ENCODE measurements around the gene OR11H7. TPM values are rescaled to one million over a fixed set of nuclear protein-coding genes. Genes with fewer than 3 reads are reported as not detected.
"Not testable (repeated sequence)": the region's sequence is repeated elsewhere in the genome, so short reads cannot be mapped to it uniquely, and the experiment has no call there.

The OR11H7 gene
- total RNA-seq, 4 donors from 2014 or later: not detected

GRCh38 chr14:20223410-20223809 is 5.4 kb upstream of the OR11H7 start, which contains the start of gene OR11H6:
Gene OR11H6, plus strand, starts transcription at chr14:20223710. Its CDS starts 0 bp downstream, at chr14:20223710.
- Histone ChIP-seq H3K4me1 (no peaks in the 10 kb centered on the region), H3K4me3 (no peak within 1 kb of the TSS), H3K9me3 (no peaks in the 10 kb centered on the region), H3K36me3 (no peaks in the 10 kb centered on the region), H3K27ac (no peak within 1 kb of the TSS), H3K27me3 (no peaks in the 10 kb centered on the region)
- TF ChIP-seq POLR2A (IDR thresholded peaks at IDR 0.05): no peak
- no peak for TF ChIP-seq CTCF (IDR thresholded peaks at IDR 0.05)
- DNase-seq: no peak
- intact Hi-C loops (cut with DNase I; ENCODE audit: low total_unique reads): no loop called here

DNA sequence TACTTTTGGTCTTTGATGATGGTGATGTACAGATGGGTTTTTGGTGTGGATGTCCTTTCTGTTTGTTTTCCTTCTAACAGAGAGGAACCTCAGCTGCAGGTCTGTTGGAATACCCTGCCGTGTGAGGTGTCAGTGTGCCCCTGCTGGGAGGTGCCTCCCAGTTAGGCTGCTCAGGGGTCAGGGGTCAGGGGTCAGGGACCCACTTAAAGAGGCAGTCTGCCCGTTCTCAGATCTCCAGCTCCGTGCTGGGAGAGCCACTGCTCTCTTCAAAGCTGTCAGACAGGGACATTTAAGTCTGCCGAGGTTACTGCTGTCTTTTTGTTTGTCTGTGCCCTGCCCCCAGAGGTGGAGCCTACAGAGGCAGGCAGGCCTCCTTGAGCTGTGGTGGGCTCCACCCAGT is 6.6 kb downstream of the OR11H7 start:
- H3K36me3 ChIP-seq; H3K27ac ChIP-seq; H3K9me3 ChIP-seq; H3K4me3 ChIP-seq; DNase-seq; intact Hi-C loops (cut with DNase I; ENCODE audit: low total_unique reads); H3K27me3 ChIP-seq; H3K4me1 ChIP-seq: not testable (repeated sequence)

- Histone ChIP-seq H3K4me3 (no peak overlapping the region), H3K9me3 (peaks cover 0 to 3% of the 10 kb centered on the region in 2 donors), H3K36me3 (no peaks in the 10 kb centered on the region), H3K27me3 (no peaks in the 10 kb centered on the region), H3K4me1 (no peaks in the 10 kb centered on the region), H3K27ac (no peak overlapping the region)
- no peak for DNase-seq
- intact Hi-C loops (cut with DNase I; ENCODE audit: low total_unique reads): no loop called here
- TF ChIP-seq POLR2A (IDR thresholded peaks at IDR 0.05): no peak
- TF ChIP-seq CTCF (IDR thresholded peaks at IDR 0.05): no peak
Observed at GRCh38 chr14:20247646-20248246, 19.0 kb downstream of the OR11H7 start.

GRCh38 chr14:20262642-20263128 is 33.9 kb downstream of the OR11H7 start:
- no peaks in the 10 kb centered on the region for H3K9me3 ChIP-seq
- H3K27me3 ChIP-seq: no peaks in the 10 kb centered on the region
- no peak overlapping the region for H3K27ac ChIP-seq
- no peaks in the 10 kb centered on the region for H3K36me3 ChIP-seq
- TF ChIP-seq CTCF (IDR thresholded peaks at IDR 0.05): no peak
- TF ChIP-seq POLR2A (IDR thresholded peaks at IDR 0.05): no peak
- no peak for DNase-seq
- intact Hi-C loops (cut with DNase I; ENCODE audit: low total_unique reads): no loop called here
- H3K4me3 ChIP-seq: no peak overlapping the region
- H3K4me1 ChIP-seq: no peaks in the 10 kb centered on the region

- H3K9me3 ChIP-seq; H3K36me3 ChIP-seq; intact Hi-C loops (cut with DNase I; ENCODE audit: low total_unique reads); H3K27me3 ChIP-seq; H3K4me3 ChIP-seq; DNase-seq; H3K4me1 ChIP-seq; H3K27ac ChIP-seq: not testable (repeated sequence)
Observed at GRCh38 chr14:20264361-20264760, 35.6 kb downstream of the OR11H7 start.

GRCh38 chr14:20274062-20274461 is 45.3 kb downstream of the OR11H7 start:
- Histone ChIP-seq H3K27me3 (no peaks in the 10 kb centered on the region), H3K9me3 (no peaks in the 10 kb centered on the region), H3K4me3 (no peak overlapping the region), H3K4me1 (no peaks in the 10 kb centered on the region), H3K36me3 (no peaks in the 10 kb centered on the region), H3K27ac (no peak overlapping the region)
- TF ChIP-seq POLR2A (IDR thresholded peaks at IDR 0.05) (no peak), CTCF (IDR thresholded peaks at IDR 0.05) (no peak)
- no peak for DNase-seq
- intact Hi-C loops (cut with DNase I; ENCODE audit: low total_unique reads): no loop called here
